ENCODE measurements around the gene FGL2. TPM values are rescaled to one million over a fixed set of nuclear protein-coding genes. Genes with fewer than 3 reads are reported as not detected.
"Not testable (repeated sequence)": the region's sequence is repeated elsewhere in the genome, so short reads cannot be mapped to it uniquely, and the experiment has no call there.

The FGL2 gene
- total RNA-seq, 1 experiment from 2014 or later = 22.6 TPM

DNA sequence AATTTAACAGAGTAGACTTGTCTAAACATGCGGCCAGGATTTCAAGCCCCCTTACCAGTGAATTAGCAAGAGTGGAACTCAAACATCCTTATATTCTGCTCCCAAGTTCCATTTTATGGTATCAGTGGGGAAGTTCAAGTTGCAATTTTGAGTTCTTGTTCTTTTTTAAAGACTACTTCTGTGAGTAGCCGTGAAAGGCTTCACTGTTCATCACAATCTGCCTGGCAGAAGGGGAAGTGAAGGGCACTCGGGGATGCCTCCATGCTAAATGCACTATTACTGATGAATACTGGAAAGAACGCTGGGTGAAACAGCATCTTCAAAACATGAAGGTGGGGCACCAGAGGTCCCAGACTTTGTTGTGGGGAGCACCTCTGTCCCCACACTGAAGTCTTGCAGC is 22.4 kb upstream of the FGL2 start:
- Histone ChIP-seq H3K9me2 (replicated peaks; ENCODE audit: insufficient read depth, low read length) (no peaks in the 10 kb centered on the region), H3K27me3 (ENCODE audit: low read length) (no peaks in the 10 kb centered on the region), H3K36me3 (ENCODE audit: insufficient read depth, low read length) (no peaks in the 10 kb centered on the region), H3K79me2 (ENCODE audit: low read length) (no peaks in the 10 kb centered on the region), H3K9ac (ENCODE audit: low read length) (no peak overlapping the region), H3K4me3 (ENCODE audit: low read length) (no peak overlapping the region), H2AFZ (ENCODE audit: low read length) (no peak overlapping the region), H3K4me2 (ENCODE audit: low read depth, low read length, poor library complexity, severe bottlenecking) (no peak overlapping the region), H4K20me1 (ENCODE audit: insufficient read depth, low read depth, low read length) (no peaks in the 10 kb centered on the region), H3K27ac (ENCODE audit: low read length) (no peak overlapping the region), H3K4me1 (ENCODE audit: low read length) (no peaks in the 10 kb centered on the region), H3K9me3 (ENCODE audit: low read length) (no peaks in the 10 kb centered on the region)
- no peak for DNase-seq

DNA sequence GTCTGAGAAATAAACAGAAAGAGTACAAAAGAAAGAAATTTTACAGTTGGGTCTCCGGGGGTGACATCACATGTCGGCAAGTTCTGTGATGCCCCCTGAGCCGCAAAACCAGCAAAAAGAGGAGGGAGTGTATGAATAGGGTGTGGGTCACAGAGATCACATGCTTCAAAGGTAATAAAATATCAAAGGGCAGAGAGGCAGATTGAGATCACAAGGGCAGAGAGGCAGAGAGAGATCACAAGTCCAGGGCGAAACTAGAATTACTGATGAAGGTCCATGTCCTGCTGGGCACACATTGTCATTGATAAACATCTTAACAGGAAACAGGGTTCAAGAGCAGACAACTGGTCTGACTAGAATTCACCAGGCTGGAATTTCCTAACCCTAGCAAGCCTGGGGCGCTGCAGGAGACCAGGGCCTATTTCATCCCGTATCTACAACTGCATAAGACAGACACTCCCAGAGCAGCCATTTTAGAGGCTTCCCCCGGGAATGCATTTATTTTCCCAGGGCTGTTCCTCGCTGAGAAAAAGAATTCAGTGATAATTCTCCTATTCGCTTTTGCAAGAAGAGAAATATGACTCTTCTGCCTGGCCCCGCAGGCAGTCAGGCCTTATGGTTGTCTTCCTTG is 20.2 kb upstream of the FGL2 start:
- not testable (repeated sequence) for H3K27me3 ChIP-seq (ENCODE audit: low read length); H3K4me3 ChIP-seq (ENCODE audit: low read length); H2AFZ ChIP-seq (ENCODE audit: low read length); DNase-seq; H3K9ac ChIP-seq (ENCODE audit: low read length); H4K20me1 ChIP-seq (ENCODE audit: insufficient read depth, low read depth, low read length); H3K9me2 ChIP-seq (replicated peaks; ENCODE audit: insufficient read depth, low read length); H3K4me2 ChIP-seq (ENCODE audit: low read depth, low read length, poor library complexity, severe bottlenecking); H3K36me3 ChIP-seq (ENCODE audit: insufficient read depth, low read length); H3K79me2 ChIP-seq (ENCODE audit: low read length); H3K27ac ChIP-seq (ENCODE audit: low read length); H3K4me1 ChIP-seq (ENCODE audit: low read length); H3K9me3 ChIP-seq (ENCODE audit: low read length)

DNA sequence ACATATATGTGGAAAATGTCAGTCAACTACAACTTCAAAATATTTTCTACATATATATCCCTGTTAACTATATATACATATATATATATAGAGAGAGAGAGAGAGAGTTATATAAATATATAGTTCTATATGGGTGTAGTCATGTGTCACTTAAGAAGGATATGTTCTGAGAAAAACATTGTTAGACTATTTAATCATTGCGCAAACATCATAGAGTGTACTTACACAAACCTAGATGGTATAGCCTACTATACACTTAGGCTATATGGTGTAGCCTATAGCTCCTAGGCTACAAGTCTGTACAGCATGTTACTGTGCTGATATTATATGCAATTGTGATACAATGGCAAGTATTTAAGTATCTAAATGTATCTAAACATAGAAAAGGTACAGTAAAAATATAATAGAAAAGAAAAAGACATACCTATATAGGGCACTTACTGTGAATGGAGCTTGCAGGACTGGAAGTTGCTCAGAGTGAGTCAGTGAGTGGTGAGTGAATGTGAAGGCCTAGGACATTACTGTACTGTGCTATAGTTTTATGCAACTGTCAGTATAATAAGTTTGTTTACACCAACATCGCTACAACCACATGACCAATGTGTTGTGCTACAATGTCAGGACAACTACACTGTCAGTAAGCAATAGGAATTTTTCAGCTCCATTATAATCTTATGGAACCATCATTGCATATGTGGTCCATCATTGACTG is 18.0 kb upstream of the FGL2 start:
- no peak for DNase-seq
- no peaks in the 10 kb centered on the region for H3K9me2 ChIP-seq (replicated peaks; ENCODE audit: insufficient read depth, low read length)
- no peaks in the 10 kb centered on the region for H3K36me3 ChIP-seq (ENCODE audit: insufficient read depth, low read length)
- H3K27ac ChIP-seq (ENCODE audit: low read length) = no peak overlapping the region
- H3K27me3 ChIP-seq (ENCODE audit: low read length) = no peaks in the 10 kb centered on the region
- no peaks in the 10 kb centered on the region for H3K9me3 ChIP-seq (ENCODE audit: low read length)
- no peak overlapping the region for H3K9ac ChIP-seq (ENCODE audit: low read length)
- no peak overlapping the region for H2AFZ ChIP-seq (ENCODE audit: low read length)
- H4K20me1 ChIP-seq (ENCODE audit: insufficient read depth, low read depth, low read length) = no peaks in the 10 kb centered on the region
- no peak overlapping the region for H3K4me3 ChIP-seq (ENCODE audit: low read length)
- H3K79me2 ChIP-seq (ENCODE audit: low read length) = no peaks in the 10 kb centered on the region
- H3K4me1 ChIP-seq (ENCODE audit: low read length) = no peaks in the 10 kb centered on the region
- H3K4me2 ChIP-seq (ENCODE audit: low read depth, low read length, poor library complexity, severe bottlenecking) = no peak overlapping the region

DNA sequence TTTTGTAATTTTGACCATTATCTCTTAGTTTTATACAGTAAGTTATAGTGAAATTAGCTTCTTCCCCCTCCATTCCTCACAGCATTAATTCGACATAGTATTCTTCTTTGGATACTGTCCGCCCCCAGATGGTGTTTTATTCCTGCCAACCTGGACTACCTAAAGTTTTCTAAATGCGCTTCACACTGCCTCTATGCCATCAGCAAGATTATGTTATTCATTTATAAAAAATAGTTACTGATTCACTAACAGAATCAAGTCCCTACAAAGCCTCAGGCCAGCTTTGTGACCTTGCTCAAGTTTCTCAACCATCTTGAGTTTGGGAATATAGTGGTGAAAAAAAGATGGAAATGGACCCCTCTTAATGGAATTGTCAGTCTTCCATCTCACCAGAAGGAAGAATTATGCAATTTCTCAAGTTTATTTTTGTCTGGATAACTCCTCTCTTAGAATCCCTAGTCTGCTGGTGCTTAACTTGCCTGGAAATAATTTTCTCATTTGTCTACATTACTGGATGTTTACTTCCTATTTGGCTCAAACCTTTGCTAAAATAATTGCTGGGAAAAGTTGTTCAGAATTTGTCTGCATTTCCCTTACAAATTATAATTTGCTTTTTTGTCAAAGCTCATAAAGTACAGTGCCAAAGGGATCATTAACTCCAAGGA is 16.7 kb upstream of the FGL2 start:
- Histone ChIP-seq H3K9me3 (ENCODE audit: low read length) (no peaks in the 10 kb centered on the region), H3K4me3 (ENCODE audit: low read length) (no peak overlapping the region), H3K27me3 (ENCODE audit: low read length) (no peaks in the 10 kb centered on the region), H3K4me2 (ENCODE audit: low read depth, low read length, poor library complexity, severe bottlenecking) (no peak overlapping the region), H2AFZ (ENCODE audit: low read length) (no peak overlapping the region), H4K20me1 (ENCODE audit: insufficient read depth, low read depth, low read length) (no peaks in the 10 kb centered on the region), H3K9ac (ENCODE audit: low read length) (no peak overlapping the region), H3K4me1 (ENCODE audit: low read length) (no peaks in the 10 kb centered on the region), H3K36me3 (ENCODE audit: insufficient read depth, low read length) (no peaks in the 10 kb centered on the region), H3K79me2 (ENCODE audit: low read length) (no peaks in the 10 kb centered on the region), H3K9me2 (replicated peaks; ENCODE audit: insufficient read depth, low read length) (no peaks in the 10 kb centered on the region), H3K27ac (ENCODE audit: low read length) (no peak overlapping the region)
- DNase-seq = no peak

DNA sequence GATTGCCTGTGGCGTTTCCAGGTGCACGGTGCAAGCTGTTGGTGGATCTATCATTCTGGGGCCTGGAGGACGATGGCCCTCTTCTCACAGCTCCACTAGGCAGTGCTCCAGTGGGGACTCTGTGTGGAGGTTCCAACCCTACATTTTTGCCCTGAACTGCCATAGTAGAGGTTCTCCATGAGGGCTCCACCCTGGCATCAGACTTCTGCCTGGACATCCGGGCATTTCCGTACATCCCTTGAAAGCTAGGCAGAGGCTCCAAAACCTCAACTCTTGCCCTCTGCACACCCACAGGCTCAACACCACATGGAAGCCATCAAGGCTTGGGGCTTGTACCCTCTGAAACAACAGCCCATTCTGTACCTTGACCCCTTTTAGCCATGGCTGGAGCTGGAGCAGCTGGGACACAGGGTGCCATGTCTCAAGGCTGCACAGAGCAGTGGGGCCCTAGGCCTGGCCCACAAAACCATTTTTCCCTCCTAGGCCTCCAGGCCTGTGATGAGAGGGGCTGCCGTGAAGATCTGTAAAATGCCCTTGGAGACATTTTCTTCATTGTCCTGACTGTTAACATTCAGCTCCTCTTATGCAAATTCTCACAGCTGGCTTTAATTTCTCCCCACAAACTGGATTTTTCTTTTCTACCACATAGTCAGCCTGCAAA is 10.0 kb upstream of the FGL2 start:
- H3K79me2 ChIP-seq (ENCODE audit: low read length) = no peaks in the 10 kb centered on the region
- H3K4me3 ChIP-seq (ENCODE audit: low read length) = no peak overlapping the region
- no peak overlapping the region for H3K9ac ChIP-seq (ENCODE audit: low read length)
- H3K4me2 ChIP-seq (ENCODE audit: low read depth, low read length, poor library complexity, severe bottlenecking) = no peak overlapping the region
- H3K4me1 ChIP-seq (ENCODE audit: low read length) = peaks cover 6% of the 10 kb centered on the region
- H3K36me3 ChIP-seq (ENCODE audit: insufficient read depth, low read length) = no peaks in the 10 kb centered on the region; the same call in 1 of the 2 replicates
- no peaks in the 10 kb centered on the region for H4K20me1 ChIP-seq (ENCODE audit: insufficient read depth, low read depth, low read length)
- no peaks in the 10 kb centered on the region for H3K27me3 ChIP-seq (ENCODE audit: low read length)
- no peak overlapping the region for H3K27ac ChIP-seq (ENCODE audit: low read length)
- H3K9me2 ChIP-seq (replicated peaks; ENCODE audit: insufficient read depth, low read length) = no peaks in the 10 kb centered on the region
- no peak for DNase-seq
- no peak overlapping the region for H2AFZ ChIP-seq (ENCODE audit: low read length)
- H3K9me3 ChIP-seq (ENCODE audit: low read length) = peaks cover 11% of the 10 kb centered on the region

DNA sequence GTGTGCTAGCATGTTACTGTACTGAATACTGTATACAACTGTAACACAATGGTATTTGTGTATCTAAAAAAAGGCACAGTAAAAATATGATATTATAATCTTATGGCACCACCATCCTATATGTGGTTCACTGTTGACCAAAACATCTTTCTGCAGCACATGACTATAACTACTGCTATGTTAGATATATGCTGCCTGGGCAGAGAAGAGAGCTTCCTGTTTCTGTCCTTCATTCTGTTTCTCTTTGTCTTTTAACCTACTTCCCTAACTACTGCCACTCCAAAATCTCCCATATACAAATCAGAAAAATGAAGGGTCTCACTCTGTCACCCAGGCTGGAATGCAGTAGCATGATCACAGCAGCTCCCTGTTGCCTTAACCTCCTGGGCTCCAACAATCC is 8.8 kb upstream of the FGL2 start:
- no peaks in the 10 kb centered on the region for H3K79me2 ChIP-seq (ENCODE audit: low read length)
- H3K27ac ChIP-seq (ENCODE audit: low read length) = no peak overlapping the region
- no peak overlapping the region for H3K4me3 ChIP-seq (ENCODE audit: low read length)
- no peaks in the 10 kb centered on the region; the same call in 1 of the 2 replicates for H3K36me3 ChIP-seq (ENCODE audit: insufficient read depth, low read length)
- no peaks in the 10 kb centered on the region for H3K9me2 ChIP-seq (replicated peaks; ENCODE audit: insufficient read depth, low read length)
- H3K9ac ChIP-seq (ENCODE audit: low read length) = no peak overlapping the region
- no peak overlapping the region for H3K4me2 ChIP-seq (ENCODE audit: low read depth, low read length, poor library complexity, severe bottlenecking)
- no peaks in the 10 kb centered on the region for H4K20me1 ChIP-seq (ENCODE audit: insufficient read depth, low read depth, low read length)
- H3K27me3 ChIP-seq (ENCODE audit: low read length) = no peaks in the 10 kb centered on the region
- peak; percentile 43 for DNase-seq
- peaks cover 11% of the 10 kb centered on the region for H3K9me3 ChIP-seq (ENCODE audit: low read length)
- peaks cover 6% of the 10 kb centered on the region for H3K4me1 ChIP-seq (ENCODE audit: low read length)
- no peak overlapping the region for H2AFZ ChIP-seq (ENCODE audit: low read length)

DNA sequence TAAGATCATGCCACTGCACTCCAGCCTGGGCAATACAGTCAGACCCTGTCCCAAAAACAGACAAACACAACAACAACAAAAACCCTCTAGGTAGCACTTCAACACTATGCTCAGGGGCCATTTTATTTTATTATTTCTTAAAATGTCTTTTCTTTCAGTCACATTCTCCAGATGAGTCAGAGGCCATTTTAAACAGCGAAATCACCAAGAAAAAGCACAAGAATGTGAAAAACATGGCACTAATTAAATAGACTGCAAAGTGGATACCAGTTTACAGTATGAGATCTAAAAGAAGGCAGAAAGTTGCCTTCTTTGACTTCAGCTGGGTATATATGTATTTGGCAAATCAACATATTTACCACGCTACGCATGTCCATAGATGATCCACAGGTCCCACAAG is 6.1 kb upstream of the FGL2 start:
- H3K9me3 ChIP-seq (ENCODE audit: low read length) = peaks cover 11% of the 10 kb centered on the region
- no peaks in the 10 kb centered on the region for H3K27me3 ChIP-seq (ENCODE audit: low read length)
- H3K9ac ChIP-seq (ENCODE audit: low read length) = no peak overlapping the region
- H3K27ac ChIP-seq (ENCODE audit: low read length) = no peak overlapping the region
- no peaks in the 10 kb centered on the region for H3K9me2 ChIP-seq (replicated peaks; ENCODE audit: insufficient read depth, low read length)
- no peak overlapping the region for H2AFZ ChIP-seq (ENCODE audit: low read length)
- H3K4me2 ChIP-seq (ENCODE audit: low read depth, low read length, poor library complexity, severe bottlenecking) = no peak overlapping the region
- H3K79me2 ChIP-seq (ENCODE audit: low read length) = no peaks in the 10 kb centered on the region
- no peak overlapping the region for H3K4me3 ChIP-seq (ENCODE audit: low read length)
- H4K20me1 ChIP-seq (ENCODE audit: insufficient read depth, low read depth, low read length) = no peaks in the 10 kb centered on the region
- no peak for DNase-seq
- no peaks in the 10 kb centered on the region; the same call in 1 of the 2 replicates for H3K36me3 ChIP-seq (ENCODE audit: insufficient read depth, low read length)
- peaks cover 22% of the 10 kb centered on the region for H3K4me1 ChIP-seq (ENCODE audit: low read length)

DNA sequence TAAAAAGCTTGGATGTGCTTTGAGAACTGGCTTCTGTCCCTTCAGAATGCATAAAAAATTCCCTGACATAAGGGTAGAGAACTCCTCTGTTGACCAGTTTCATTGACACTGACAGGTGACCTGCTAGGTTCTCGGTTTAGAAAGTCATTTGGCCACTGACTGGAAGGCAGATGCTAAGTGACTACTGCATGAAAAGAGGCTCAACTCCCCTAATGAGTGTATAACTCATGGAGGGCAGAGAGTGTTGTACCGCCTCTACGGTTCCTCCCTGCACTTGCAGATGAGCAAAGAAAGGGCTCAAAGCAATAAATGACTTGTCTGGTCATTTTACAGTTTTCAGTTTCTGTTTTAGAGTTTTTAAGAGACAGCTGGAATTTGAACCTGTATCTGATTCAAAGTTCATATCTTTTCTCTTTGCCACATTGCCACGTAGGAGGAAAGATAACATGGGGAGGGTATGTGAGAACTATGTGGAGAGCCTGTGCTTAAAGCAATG is 2.9 kb upstream of the FGL2 start:
- H3K36me3 ChIP-seq (ENCODE audit: insufficient read depth, low read length) = no peaks in the 10 kb centered on the region
- H3K9ac ChIP-seq (ENCODE audit: low read length) = no peak overlapping the region
- peak overlapping the region; percentile 52; the same call in 1 of the 2 replicates for H2AFZ ChIP-seq (ENCODE audit: low read length)
- H3K27me3 ChIP-seq (ENCODE audit: low read length) = no peaks in the 10 kb centered on the region
- no peak for DNase-seq
- peaks cover 52% of the 10 kb centered on the region for H3K4me1 ChIP-seq (ENCODE audit: low read length)
- H4K20me1 ChIP-seq (ENCODE audit: insufficient read depth, low read depth, low read length) = no peaks in the 10 kb centered on the region
- H3K9me3 ChIP-seq (ENCODE audit: low read length) = no peaks in the 10 kb centered on the region
- H3K4me3 ChIP-seq (ENCODE audit: low read length) = no peak overlapping the region
- no peak overlapping the region for H3K27ac ChIP-seq (ENCODE audit: low read length)
- H3K4me2 ChIP-seq (ENCODE audit: low read depth, low read length, poor library complexity, severe bottlenecking) = no peak overlapping the region
- no peaks in the 10 kb centered on the region for H3K9me2 ChIP-seq (replicated peaks; ENCODE audit: insufficient read depth, low read length)
- peaks cover 12% of the 10 kb centered on the region for H3K79me2 ChIP-seq (ENCODE audit: low read length)
